GM23338 (cell line): ENCODE data around the gene RFNG. TPM values are rescaled to one million over a fixed set of nuclear protein-coding genes. Genes with fewer than 3 reads are reported as not detected.

Experiments used
- ATAC-seq: fragments of 200-7000 bp; cut with Tn5 transposase; 3 replicates; pipeline ENCODE4 v1.9.1; 2020
- DNase-seq: peaks from one replicate; pipeline ENCODE4 v3.0.0-alpha.2; 2015; ENCODE audit warnings: low spot score
- H2AFZ ChIP-seq: fragments of 200-600 bp; sonication (generic); 2 replicates; pipeline ENCODE4 v1.8.0; 2016; ENCODE audit warnings: antibody characterized with exemption, mild to moderate bottlenecking, moderate library complexity
- H3F3A ChIP-seq: fragments of 200-600 bp; sonication (generic); replicated peaks from 2 replicates; pipeline ENCODE4 v1.8.0; 2017; ENCODE audit warnings: antibody characterized with exemption, mixed run types, low read depth
- H3K27ac ChIP-seq: fragments of 200-600 bp; sonication (generic); 2 replicates; pipeline ENCODE4 v1.6.1; 2016; ENCODE audit warnings: low read depth
- H3K27me3 ChIP-seq: fragments of 200-600 bp; sonication (generic); 2 replicates; pipeline ENCODE4 v1.8.0; 2016; ENCODE audit warnings: mild to moderate bottlenecking, mixed run types, moderate library complexity; ENCODE audit not compliant: insufficient read depth
- H3K36me3 ChIP-seq: fragments of 200-600 bp; sonication (generic); 2 replicates; pipeline ENCODE4 v1.8.0; 2016; ENCODE audit warnings: mild to moderate bottlenecking; ENCODE audit not compliant: insufficient read depth
- H3K4me1 ChIP-seq: fragments of 200-600 bp; sonication (generic); 2 replicates; pipeline ENCODE4 v1.8.0; 2016; ENCODE audit warnings: mild to moderate bottlenecking, moderate library complexity; ENCODE audit not compliant: insufficient read depth
- H3K4me2 ChIP-seq: fragments of 200-600 bp; sonication (generic); 2 replicates; pipeline ENCODE4 v1.7.1; 2017; ENCODE audit warnings: mixed run types
- H3K4me3 ChIP-seq: fragments of 200-600 bp; sonication (generic); 2 replicates; pipeline ENCODE4 v1.6.1; 2016; ENCODE audit warnings: mixed run types
- H3K79me2 ChIP-seq: fragments of 200-600 bp; sonication (generic); replicated peaks from 2 replicates; pipeline ENCODE4 v1.8.0; 2017; ENCODE audit warnings: mild to moderate bottlenecking; ENCODE audit not compliant: insufficient read depth
- H3K9me2 ChIP-seq: fragments of 200-600 bp; sonication (generic); 2 replicates; pipeline ENCODE4 v1.8.0; 2017; ENCODE audit not compliant: insufficient read depth
- H4K20me1 ChIP-seq: fragments of 200-600 bp; sonication (generic); replicated peaks from 2 replicates; pipeline ENCODE4 v1.8.0; 2017; ENCODE audit warnings: mild to moderate bottlenecking; ENCODE audit not compliant: insufficient read depth
- H3K27ac Mint-ChIP-seq: 2 replicates; pipeline ENCODE4 v1.8.0; 2020; ENCODE audit warnings: inconsistent platforms, mild to moderate bottlenecking, moderate library complexity, mixed read lengths
- H3K27me3 Mint-ChIP-seq: 3 replicates; pipeline ENCODE4 v1.8.0; 2022; ENCODE audit warnings: low read depth, mild to moderate bottlenecking, moderate library complexity, mixed read lengths, inconsistent platforms; ENCODE audit not compliant: insufficient read depth, poor library complexity
- H3K36me3 Mint-ChIP-seq: 3 replicates; pipeline ENCODE4 v1.8.0; 2021; ENCODE audit warnings: low read depth, mild to moderate bottlenecking, inconsistent platforms, moderate library complexity, mixed read lengths
- H3K4me1 Mint-ChIP-seq: 3 replicates; pipeline ENCODE4 v1.8.0; 2020; ENCODE audit warnings: mild to moderate bottlenecking, inconsistent platforms, mixed read lengths
- H3K4me3 Mint-ChIP-seq: 3 replicates; pipeline ENCODE4 v1.8.0; 2021; ENCODE audit warnings: moderate library complexity, mild to moderate bottlenecking, inconsistent platforms, mixed read lengths
- H3K9me3 Mint-ChIP-seq: 3 replicates; pipeline ENCODE4 v1.8.0; 2020; ENCODE audit warnings: moderate library complexity, mild to moderate bottlenecking, inconsistent platforms, mixed read lengths
- CREB1 ChIP-seq: fragments of 250-450 bp; sonication (Bioruptor Pico); IDR thresholded peaks from 2 replicates; pipeline ENCODE4 v1.5.0; 2020; ENCODE audit warnings: low read depth, mild to moderate bottlenecking, moderate library complexity
- CTCF ChIP-seq, 2 experiments: fragments of 200-600 bp in 1 of 2; sonication (generic) in 1 of 2; conservative IDR thresholded peaks; 2 replicates each; pipeline versions ENCODE4 v1.5.1 to v1.6.1; 2016 to 2017; ENCODE audit warnings: antibody characterized with exemption in 2 of 2, low read depth in 2 of 2, mild to moderate bottlenecking in 2 of 2, moderate library complexity in 1 of 2
- EZH2 ChIP-seq: fragments of 200-600 bp; sonication (generic); IDR thresholded peaks from one replicate; pipeline ENCODE4 v1.8.0; 2017; ENCODE audit warnings: antibody characterized with exemption, mild to moderate bottlenecking, low read depth; ENCODE audit not compliant: unreplicated experiment
- EZH2phosphoT487 ChIP-seq: fragments of 200-600 bp; sonication (generic); IDR thresholded peaks from one replicate; pipeline ENCODE4 v1.8.1; 2018; ENCODE audit warnings: antibody characterized with exemption; ENCODE audit not compliant: unreplicated experiment
- JUNB ChIP-seq: IDR thresholded peaks from one replicate; pipeline ENCODE4 v1.6.1; 2016; ENCODE audit warnings: antibody characterized with exemption; ENCODE audit not compliant: unreplicated experiment
- NANOG ChIP-seq: IDR thresholded peaks from 2 replicates; pipeline ENCODE4 v1.6.1; 2016; ENCODE audit warnings: antibody characterized with exemption, borderline replicate concordance
- POLR2AphosphoS5 ChIP-seq: IDR thresholded peaks from 2 replicates; pipeline ENCODE4 v1.6.1; 2016; ENCODE audit warnings: antibody characterized with exemption, low read depth
- REST ChIP-seq: IDR thresholded peaks from one replicate; pipeline ENCODE4 v1.6.1; 2018; ENCODE audit warnings: antibody characterized with exemption; ENCODE audit not compliant: unreplicated experiment
- STAT1 ChIP-seq: IDR thresholded peaks from one replicate; pipeline ENCODE4 v1.6.1; 2016; ENCODE audit warnings: antibody characterized with exemption; ENCODE audit not compliant: unreplicated experiment
- ZNF114 ChIP-seq: fragments of 250-450 bp; sonication (Bioruptor Pico); IDR thresholded peaks from 2 replicates; pipeline ENCODE4 v1.5.0; 2020; ENCODE audit warnings: mild to moderate bottlenecking, moderate library complexity
- ZNF331 ChIP-seq: fragments of 250-450 bp; sonication (Bioruptor Pico); IDR thresholded peaks from 2 replicates; pipeline ENCODE4 v1.5.0; 2020; ENCODE audit warnings: low read depth, mild to moderate bottlenecking, moderate library complexity
- polyA plus RNA-seq: library from polyadenylated mRNA; unstranded; fragments of >200 nt; fragmentation: Nextera tagmentation; extraction: Ambion mirVana; gene quantifications from 2 replicates; pipeline ENCODE4 v1.2.1, GENCODE V29; 2016
- total RNA-seq: library from RNA; depleted of rRNA; stranded (reverse); fragments of >200 nt; shearing (Covaris generic); gene quantifications from 2 replicates; pipeline ENCODE4 v1.2.3, GENCODE V29; 2014
- TF ChIP-seq, protein P1 (sequence below): fragments of 250-450 bp; sonication (Bioruptor Pico); IDR thresholded peaks from 2 replicates; pipeline ENCODE4 v1.5.0; 2020; ENCODE audit warnings: mild to moderate bottlenecking, moderate library complexity
- TF ChIP-seq, protein P2 (sequence below): IDR thresholded peaks from 2 replicates; pipeline ENCODE4 v1.6.1; 2016; ENCODE audit warnings: antibody characterized with exemption

The RFNG gene
- total and polyA plus RNA-seq, 2 experiments from 2014 or later = 18.0 to 44.7 TPM

DNA sequence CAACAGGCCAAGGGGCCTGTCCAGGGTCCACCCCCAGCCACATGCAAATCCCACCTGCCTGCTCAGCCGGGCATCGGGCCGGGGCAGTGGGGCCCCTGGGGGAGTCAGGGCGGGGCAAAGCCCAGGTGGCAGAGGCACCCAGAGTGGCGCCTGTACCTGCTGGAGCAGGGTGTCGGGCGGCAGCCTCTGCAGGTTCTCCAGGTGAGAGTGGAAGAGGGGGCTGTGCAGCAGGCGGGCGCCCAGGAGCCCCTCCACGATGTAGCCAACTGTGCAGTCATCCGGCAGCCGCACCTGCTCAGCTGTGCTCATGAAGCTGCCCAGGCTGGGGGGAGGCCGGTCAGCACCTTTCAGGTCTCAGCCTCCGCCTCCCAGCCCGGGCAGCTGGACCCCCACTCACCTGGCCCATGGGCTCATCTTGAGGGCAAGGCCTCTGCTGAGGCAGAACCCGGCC is 2.1 kb downstream of the RFNG start:
- no peaks in the 10 kb centered on the region for H3K36me3 ChIP-seq
- Mint-ChIP-seq H3K4me3 (no peak overlapping the region), H3K36me3 (peaks cover 8% of the 10 kb centered on the region), H3K9me3 (no peaks in the 10 kb centered on the region), H3K27me3 (peaks cover 11% of the 10 kb centered on the region), H3K4me1 (no peaks in the 10 kb centered on the region; the same call in 2 of the 3 replicates), H3K27ac (no peak overlapping the region)
- H3F3A ChIP-seq = 0 out of 2 replicates have a peak, but pooled peaks cover 6% of the 10 kb centered on the region
- H4K20me1 ChIP-seq = peaks cover 8% of the 10 kb centered on the region; the same call in 1 of the 2 replicates
- no peaks in the 10 kb centered on the region for H3K27me3 ChIP-seq
- no peak overlapping the region for H2AFZ ChIP-seq
- H3K4me2 ChIP-seq = no peak overlapping the region
- no peak for ATAC-seq
- DNase-seq = no peak
- H3K27ac ChIP-seq = no peak overlapping the region
- no peaks in the 10 kb centered on the region for H3K4me1 ChIP-seq
- H3K9me2 ChIP-seq = no peaks in the 10 kb centered on the region
- peaks cover 9% of the 10 kb centered on the region; the same call in 1 of the 2 replicates for H3K79me2 ChIP-seq
- no peak overlapping the region for H3K4me3 ChIP-seq
- TF ChIP-seq ZNF114 (CRISPR knock-in tag) = no peak
- no peak for TF ChIP-seq CREB1 (CRISPR knock-in tag)
- TF ChIP-seq, protein P1, sequence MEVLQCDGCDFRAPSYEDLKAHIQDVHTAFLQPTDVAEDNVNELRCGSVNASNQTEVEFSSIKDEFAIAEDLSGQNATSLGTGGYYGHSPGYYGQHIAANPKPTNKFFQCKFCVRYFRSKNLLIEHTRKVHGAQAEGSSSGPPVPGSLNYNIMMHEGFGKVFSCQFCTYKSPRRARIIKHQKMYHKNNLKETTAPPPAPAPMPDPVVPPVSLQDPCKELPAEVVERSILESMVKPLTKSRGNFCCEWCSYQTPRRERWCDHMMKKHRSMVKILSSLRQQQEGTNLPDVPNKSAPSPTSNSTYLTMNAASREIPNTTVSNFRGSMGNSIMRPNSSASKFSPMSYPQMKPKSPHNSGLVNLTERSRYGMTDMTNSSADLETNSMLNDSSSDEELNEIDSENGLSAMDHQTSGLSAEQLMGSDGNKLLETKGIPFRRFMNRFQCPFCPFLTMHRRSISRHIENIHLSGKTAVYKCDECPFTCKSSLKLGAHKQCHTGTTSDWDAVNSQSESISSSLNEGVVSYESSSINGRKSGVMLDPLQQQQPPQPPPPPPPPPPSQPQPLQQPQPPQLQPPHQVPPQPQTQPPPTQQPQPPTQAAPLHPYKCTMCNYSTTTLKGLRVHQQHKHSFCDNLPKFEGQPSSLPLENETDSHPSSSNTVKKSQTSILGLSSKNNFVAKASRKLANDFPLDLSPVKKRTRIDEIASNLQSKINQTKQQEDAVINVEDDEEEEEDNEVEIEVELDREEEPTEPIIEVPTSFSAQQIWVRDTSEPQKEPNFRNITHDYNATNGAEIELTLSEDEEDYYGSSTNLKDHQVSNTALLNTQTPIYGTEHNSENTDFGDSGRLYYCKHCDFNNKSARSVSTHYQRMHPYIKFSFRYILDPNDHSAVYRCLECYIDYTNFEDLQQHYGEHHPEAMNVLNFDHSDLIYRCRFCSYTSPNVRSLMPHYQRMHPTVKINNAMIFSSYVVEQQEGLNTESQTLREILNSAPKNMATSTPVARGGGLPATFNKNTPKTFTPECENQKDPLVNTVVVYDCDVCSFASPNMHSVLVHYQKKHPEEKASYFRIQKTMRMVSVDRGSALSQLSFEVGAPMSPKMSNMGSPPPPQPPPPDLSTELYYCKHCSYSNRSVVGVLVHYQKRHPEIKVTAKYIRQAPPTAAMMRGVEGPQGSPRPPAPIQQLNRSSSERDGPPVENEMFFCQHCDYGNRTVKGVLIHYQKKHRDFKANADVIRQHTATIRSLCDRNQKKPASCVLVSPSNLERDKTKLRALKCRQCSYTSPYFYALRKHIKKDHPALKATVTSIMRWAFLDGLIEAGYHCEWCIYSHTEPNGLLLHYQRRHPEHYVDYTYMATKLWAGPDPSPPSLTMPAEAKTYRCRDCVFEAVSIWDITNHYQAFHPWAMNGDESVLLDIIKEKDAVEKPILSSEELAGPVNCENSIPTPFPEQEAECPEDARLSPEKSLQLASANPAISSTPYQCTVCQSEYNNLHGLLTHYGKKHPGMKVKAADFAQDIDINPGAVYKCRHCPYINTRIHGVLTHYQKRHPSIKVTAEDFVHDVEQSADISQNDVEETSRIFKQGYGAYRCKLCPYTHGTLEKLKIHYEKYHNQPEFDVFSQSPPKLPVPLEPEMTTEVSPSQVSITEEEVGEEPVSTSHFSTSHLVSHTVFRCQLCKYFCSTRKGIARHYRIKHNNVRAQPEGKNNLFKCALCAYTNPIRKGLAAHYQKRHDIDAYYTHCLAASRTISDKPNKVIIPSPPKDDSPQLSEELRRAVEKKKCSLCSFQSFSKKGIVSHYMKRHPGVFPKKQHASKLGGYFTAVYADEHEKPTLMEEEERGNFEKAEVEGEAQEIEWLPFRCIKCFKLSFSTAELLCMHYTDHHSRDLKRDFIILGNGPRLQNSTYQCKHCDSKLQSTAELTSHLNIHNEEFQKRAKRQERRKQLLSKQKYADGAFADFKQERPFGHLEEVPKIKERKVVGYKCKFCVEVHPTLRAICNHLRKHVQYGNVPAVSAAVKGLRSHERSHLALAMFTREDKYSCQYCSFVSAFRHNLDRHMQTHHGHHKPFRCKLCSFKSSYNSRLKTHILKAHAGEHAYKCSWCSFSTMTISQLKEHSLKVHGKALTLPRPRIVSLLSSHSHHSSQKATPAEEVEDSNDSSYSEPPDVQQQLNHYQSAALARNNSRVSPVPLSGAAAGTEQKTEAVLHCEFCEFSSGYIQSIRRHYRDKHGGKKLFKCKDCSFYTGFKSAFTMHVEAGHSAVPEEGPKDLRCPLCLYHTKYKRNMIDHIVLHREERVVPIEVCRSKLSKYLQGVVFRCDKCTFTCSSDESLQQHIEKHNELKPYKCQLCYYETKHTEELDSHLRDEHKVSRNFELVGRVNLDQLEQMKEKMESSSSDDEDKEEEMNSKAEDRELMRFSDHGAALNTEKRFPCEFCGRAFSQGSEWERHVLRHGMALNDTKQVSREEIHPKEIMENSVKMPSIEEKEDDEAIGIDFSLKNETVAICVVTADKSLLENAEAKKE (CRISPR knock-in tag) = no peak
- no peak for TF ChIP-seq POLR2AphosphoS5
- TF ChIP-seq ZNF331 (CRISPR knock-in tag) = no peak
- TF ChIP-seq REST = no peak
- TF ChIP-seq STAT1 = no peak
- TF ChIP-seq CTCF (conservative IDR thresholded peaks at IDR 0.05; ENCODE audit: low read depth in 2 of 2) = no peak
- TF ChIP-seq, protein P2, sequence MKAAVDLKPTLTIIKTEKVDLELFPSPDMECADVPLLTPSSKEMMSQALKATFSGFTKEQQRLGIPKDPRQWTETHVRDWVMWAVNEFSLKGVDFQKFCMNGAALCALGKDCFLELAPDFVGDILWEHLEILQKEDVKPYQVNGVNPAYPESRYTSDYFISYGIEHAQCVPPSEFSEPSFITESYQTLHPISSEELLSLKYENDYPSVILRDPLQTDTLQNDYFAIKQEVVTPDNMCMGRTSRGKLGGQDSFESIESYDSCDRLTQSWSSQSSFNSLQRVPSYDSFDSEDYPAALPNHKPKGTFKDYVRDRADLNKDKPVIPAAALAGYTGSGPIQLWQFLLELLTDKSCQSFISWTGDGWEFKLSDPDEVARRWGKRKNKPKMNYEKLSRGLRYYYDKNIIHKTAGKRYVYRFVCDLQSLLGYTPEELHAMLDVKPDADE = no peak
- TF ChIP-seq NANOG = no peak
- no peak for TF ChIP-seq EZH2phosphoT487
- no peak for TF ChIP-seq EZH2
- TF ChIP-seq JUNB = no peak
